GM11168 (cell line): ENCODE results near the gene DOCK9.

Experiments used
- in situ Hi-C: fragments of 300-500 bp; cut with MboI; formaldehyde crosslinking; loops from one replicate; pipeline ENCODE4 v1.12.0; 2022; ENCODE audit warnings: low sequenced_read_pairs; ENCODE audit not compliant: unreplicated experiment

The DOCK9 gene

GRCh38 chr13:98957731-98958442 lies 20.0 kb downstream of the DOCK9 start:
- in situ Hi-C loops: no loop called here

- in situ Hi-C loops: no loop called here
Measured at GRCh38 chr13:98955336-98955735, 22.5 kb downstream of the DOCK9 start.

- in situ Hi-C loops: no loop called here
Measured at GRCh38 chr13:98954313-98954712, 23.6 kb downstream of the DOCK9 start.

- in situ Hi-C loops: no loop called here
Measured at GRCh38 chr13:98951266-98951665, 26.6 kb downstream of the DOCK9 start.

GRCh38 chr13:98950705-98951104 lies 27.2 kb downstream of the DOCK9 start:
- in situ Hi-C loops: no loop called here

GRCh38 chr13:98947925-98948324 lies 29.9 kb downstream of the DOCK9 start:
- in situ Hi-C loops: no loop called here

GRCh38 chr13:98945863-98946605 lies 31.8 kb downstream of the DOCK9 start:
- in situ Hi-C loops: no loop called here

- in situ Hi-C loops: no loop called here
Measured at GRCh38 chr13:98944336-98944735, 33.5 kb downstream of the DOCK9 start.

- in situ Hi-C loops: no loop called here
Measured at GRCh38 chr13:98942997-98943396, 34.9 kb downstream of the DOCK9 start.

- in situ Hi-C loops: no loop called here
Measured at GRCh38 chr13:98942485-98942884, 35.4 kb downstream of the DOCK9 start.

- in situ Hi-C loops: no loop called here
Measured at GRCh38 chr13:98941536-98941935, 36.3 kb downstream of the DOCK9 start.

GRCh38 chr13:98941126-98941525 lies 36.7 kb downstream of the DOCK9 start:
- in situ Hi-C loops: no loop called here

GRCh38 chr13:98940325-98941001 lies 37.4 kb downstream of the DOCK9 start:
- in situ Hi-C loops: no loop called here

- in situ Hi-C loops: no loop called here
Measured at GRCh38 chr13:98939660-98940191, 38.1 kb downstream of the DOCK9 start.

GRCh38 chr13:98938801-98939200 lies 39.1 kb downstream of the DOCK9 start:
- in situ Hi-C loops: no loop called here

- in situ Hi-C loops: no loop called here
Measured at GRCh38 chr13:98937911-98938381, 39.9 kb downstream of the DOCK9 start.

GRCh38 chr13:98934243-98934642 lies 43.6 kb downstream of the DOCK9 start:
- in situ Hi-C loops: no loop called here

GRCh38 chr13:98930151-98930591 lies 47.7 kb downstream of the DOCK9 start:
- in situ Hi-C loops: no loop called here

GRCh38 chr13:98927951-98928927 lies 49.6 kb downstream of the DOCK9 start:
- in situ Hi-C loops: no loop called here

GRCh38 chr13:98925949-98926348 lies 51.9 kb downstream of the DOCK9 start:
- in situ Hi-C loops: no loop called here
